H1 (cell line): ENCODE measurements around the gene PPP2R2D. TPM values are rescaled to one million over a fixed set of nuclear protein-coding genes. Genes with fewer than 3 reads are reported as not detected.

Source experiments
- CTCF ChIA-PET: fragments of 300-600 bp; sonication (Branson Sonifier 250); formaldehyde crosslinking; loops from one replicate; lab custom pipeline; 2021; ENCODE audit not compliant: partially characterized antibody; lab: Charles Lee
- POLR2A ChIA-PET: fragments of 300-600 bp; sonication (Branson Sonifier 250); formaldehyde crosslinking; loops from one replicate; lab custom pipeline; 2021; ENCODE audit warnings: inconsistent platforms; ENCODE audit not compliant: partially characterized antibody; lab: Charles Lee
- DNase-seq, 2 experiments: peaks; one replicate each; pipeline versions ENCODE4 v3.0.0 to v3.0.0-alpha.2; 2010 to 2022; ENCODE audit warnings: low spot score in 2 of 2, low read depth in 1 of 2, mixed read lengths in 1 of 2
- FAIRE-seq: peaks from 2 replicates; lab custom pipeline; 2011; peaks lifted over from hg19 to GRCh38; lab: Jason Lieb, UNC
- H2AFZ ChIP-seq: 2 replicates; pipeline ENCODE4 v1.8.1; 2012; ENCODE audit warnings: low read length, inconsistent platforms
- H2AK5ac ChIP-seq: 2 replicates; pipeline ENCODE4 v1.6.1; 2013; ENCODE audit warnings: low read depth, low read length
- H2BK120ac ChIP-seq: replicated peaks from 2 replicates; pipeline ENCODE3; 2013; ENCODE audit warnings: low read depth, low read length, inconsistent platforms
- H2BK12ac ChIP-seq: 2 replicates; pipeline ENCODE4 v1.6.1; 2013; ENCODE audit warnings: low read depth, low read length
- H2BK15ac ChIP-seq: 2 replicates; pipeline ENCODE4 v1.6.1; 2013; ENCODE audit warnings: low read length
- H2BK20ac ChIP-seq: 2 replicates; pipeline ENCODE4 v1.6.1; 2013; ENCODE audit warnings: low read length
- H2BK5ac ChIP-seq: 2 replicates; pipeline ENCODE4 v1.6.1; 2013; ENCODE audit warnings: low read depth, low read length
- H3K14ac ChIP-seq: 2 replicates; pipeline ENCODE4 v1.6.1; 2013; ENCODE audit warnings: inconsistent platforms; ENCODE audit not compliant: insufficient read length
- H3K18ac ChIP-seq: 2 replicates; pipeline ENCODE4 v1.6.1; 2013; ENCODE audit warnings: low read length; ENCODE audit errors: extremely low read depth
- H3K23ac ChIP-seq: 2 replicates; pipeline ENCODE4 v1.6.1; 2013; ENCODE audit warnings: inconsistent platforms; ENCODE audit not compliant: insufficient read length
- H3K23me2 ChIP-seq: 2 replicates; pipeline ENCODE4 v1.6.1; 2013; ENCODE audit warnings: low read depth, low read length
- H3K27ac ChIP-seq: 2 replicates; pipeline ENCODE4 v1.6.1; 2011; ENCODE audit warnings: low read depth, low read length, inconsistent platforms
- H3K27me3 ChIP-seq, 4 experiments: replicated peaks in 1 of 4; 1 replicate in 1 of 4; 2 replicates in 3 of 4; pipeline versions ENCODE4 v1.6.1 to v1.8.1; 2011 to 2013; ENCODE audit warnings: low read length in 3 of 4, mild to moderate bottlenecking in 3 of 4, inconsistent platforms in 2 of 4, mixed read lengths in 2 of 4, moderate library complexity in 1 of 4; ENCODE audit not compliant: control insufficient read depth in 3 of 4, insufficient read depth in 3 of 4; ENCODE audit errors: extremely low read depth in 1 of 4
- H3K36me3 ChIP-seq, 4 experiments: 2 replicates each; pipeline versions ENCODE4 v1.6.1 to v1.8.1; 2011 to 2013; ENCODE audit warnings: mild to moderate bottlenecking in 4 of 4, low read length in 3 of 4, moderate library complexity in 2 of 4, control low read depth in 1 of 4, inconsistent platforms in 1 of 4; ENCODE audit not compliant: insufficient read depth in 4 of 4, control insufficient read depth in 2 of 4
- H3K4ac ChIP-seq: replicated peaks from 2 replicates; pipeline ENCODE3; 2013; ENCODE audit warnings: low read length, low read depth, mixed read lengths, inconsistent platforms; ENCODE audit not compliant: insufficient read length
- H3K4me1 ChIP-seq, 4 experiments: replicated peaks in 1 of 4; 1 replicate in 1 of 4; 2 replicates in 3 of 4; pipeline versions ENCODE4 v1.6.1 to v1.8.1; 2011 to 2013; ENCODE audit warnings: low read length in 3 of 4, inconsistent platforms in 2 of 4, mixed read lengths in 1 of 4; ENCODE audit not compliant: insufficient read depth in 4 of 4, control insufficient read depth in 3 of 4
- H3K4me2 ChIP-seq, 2 experiments: 2 replicates each; pipeline versions ENCODE4 v1.6.1 to v1.8.1; 2011 to 2013; ENCODE audit warnings: low read depth in 2 of 2, low read length in 2 of 2, control low read depth in 1 of 2, inconsistent platforms in 1 of 2, mild to moderate bottlenecking in 1 of 2; ENCODE audit not compliant: insufficient read depth in 1 of 2
- H3K4me3 ChIP-seq, 4 experiments: fragments of 200-600, 300-600 bp in 1 of 4; sonication (generic), shearing (Covaris generic), sonication (Bioruptor Twin) in 1 of 4; 2 replicates each; pipeline versions ENCODE4 v1.5.1 to v1.8.1; 2011 to 2016; ENCODE audit warnings: low read length in 4 of 4, low read depth in 3 of 4, control low read depth in 2 of 4, inconsistent platforms in 2 of 4, mild to moderate bottlenecking in 2 of 4, mixed read lengths in 1 of 4, moderate library complexity in 1 of 4; ENCODE audit not compliant: insufficient read depth in 2 of 4; ENCODE audit errors: extremely low read depth in 1 of 4
- H3K56ac ChIP-seq: replicated peaks from 2 replicates; pipeline ENCODE3; 2013; ENCODE audit warnings: low read depth, mild to moderate bottlenecking, mixed read lengths, low read length, inconsistent platforms; ENCODE audit not compliant: insufficient read length
- H3K79me1 ChIP-seq: 2 replicates; pipeline ENCODE4 v1.6.1; 2013; ENCODE audit warnings: low read depth, low read length, control low read depth
- H3K79me2 ChIP-seq, 2 experiments: 2 replicates each; pipeline versions ENCODE4 v1.6.1 to v1.8.1; 2012 to 2013; ENCODE audit warnings: low read length in 2 of 2, mild to moderate bottlenecking in 2 of 2, inconsistent platforms in 1 of 2; ENCODE audit not compliant: insufficient read depth in 2 of 2, control insufficient read depth in 1 of 2
- H3K9ac ChIP-seq, 4 experiments: replicated peaks in 1 of 4; 1 replicate in 1 of 4; 2 replicates in 3 of 4; pipeline versions ENCODE4 v1.6.1 to v1.8.1; 2011 to 2013; ENCODE audit warnings: low read depth in 3 of 4, low read length in 3 of 4, control low read depth in 2 of 4, mild to moderate bottlenecking in 2 of 4, moderate library complexity in 2 of 4, inconsistent platforms in 1 of 4; ENCODE audit errors: extremely low read depth in 1 of 4
- H3K9me3 ChIP-seq, 2 experiments: 2 replicates each; pipeline versions ENCODE4 v1.6.1 to v1.8.1; 2012 to 2013; ENCODE audit warnings: mild to moderate bottlenecking in 2 of 2, moderate library complexity in 2 of 2, control low read depth in 1 of 2, inconsistent platforms in 1 of 2, low read depth in 1 of 2, low read length in 1 of 2, mixed read lengths in 1 of 2; ENCODE audit not compliant: insufficient read depth in 2 of 2
- H4K20me1 ChIP-seq, 2 experiments: replicated peaks in 1 of 2; 2 replicates each; pipeline versions ENCODE3 to v1.8.1; 2011 to 2013; ENCODE audit warnings: inconsistent platforms in 2 of 2, low read length in 2 of 2, mild to moderate bottlenecking in 1 of 2; ENCODE audit not compliant: insufficient read depth in 2 of 2, control insufficient read depth in 1 of 2
- H4K5ac ChIP-seq: 2 replicates; pipeline ENCODE4 v1.6.1; 2013; ENCODE audit warnings: low read length, low read depth, mixed read lengths, inconsistent platforms; ENCODE audit not compliant: insufficient read length
- H4K8ac ChIP-seq: 2 replicates; pipeline ENCODE4 v1.8.0; 2013; ENCODE audit warnings: mild to moderate bottlenecking, moderate library complexity, low read length, inconsistent platforms; ENCODE audit not compliant: insufficient read depth; ENCODE audit errors: extremely low read depth
- H4K91ac ChIP-seq: replicated peaks from 2 replicates; pipeline ENCODE3; 2013; ENCODE audit warnings: low read length, mixed read lengths, inconsistent platforms; ENCODE audit not compliant: insufficient read length
- ATF2 ChIP-seq: IDR thresholded peaks from 2 replicates; pipeline ENCODE4 v1.6.1; 2012; ENCODE audit warnings: low read length, inconsistent platforms
- BCL11A ChIP-seq, 2 experiments: IDR thresholded peaks; one replicate each; pipeline ENCODE4 v1.6.1; 2011; ENCODE audit warnings: low read depth in 2 of 2, low read length in 2 of 2, mild to moderate bottlenecking in 2 of 2
- GABPA ChIP-seq: IDR thresholded peaks from 2 replicates; pipeline ENCODE4 v1.6.1; 2011; ENCODE audit warnings: mild to moderate bottlenecking, low read length, moderate library complexity, borderline replicate concordance; ENCODE audit not compliant: insufficient read depth
- WGBS, 2 experiments: shearing (Covaris generic) in 1 of 2; methylation state at CpG; one replicate each; pipeline versions ENCODE4 v1.1.6 to v1.1.7; 2013 to 2015; ENCODE audit warnings: low lambda C conversion rate in 2 of 2, mixed read lengths in 2 of 2, inconsistent platforms in 1 of 2, low coverage in 1 of 2, missing lambda C conversion rate in 1 of 2; ENCODE audit not compliant: insufficient replicate concordance in 2 of 2, insufficient coverage in 1 of 2, insufficient read length in 1 of 2; ENCODE audit errors: extremely low coverage in 1 of 2, missing lambda C conversion rate in 1 of 2; 5-methylcytosine and 5-hydroxymethylcytosine counted together
- polyA plus RNA-seq, 7 experiments: library from polyadenylated mRNA; depleted of rRNA in 3 of 7; stranded (reverse) in 5 of 7; unstranded in 2 of 7; fragments of >200 nt in 5 of 7; fragments of 200-250 nt in 2 of 7; gene quantifications; 1 replicate in 5 of 7; 2 replicates in 1 of 7; 4 replicates in 1 of 7; pipeline versions ENCODE4 v1.2.1 to v1.2.3, GENCODE V29; 2011 to 2013; ENCODE audit warnings: missing spikeins in 2 of 7, mixed read lengths in 2 of 7
- total RNA-seq: library from RNA; stranded (reverse); fragmentation: NEBNext Ultra II Directional; extraction: Animal tissue kit (Norgen Biotek cat#: 25700); gene quantifications from 2 replicates; pipeline ENCODE4 v1.2.1, GENCODE V29; 2021

The PPP2R2D gene
- total and polyA plus RNA-seq, 2 of the 8 experiments (the other 6 are each of a cell fraction or from before 2014, with no cell fraction given), result 25.4 to 32.8 TPM

GRCh38 chr10:131902691-131903090 is 1.9 kb downstream of the PPP2R2D start:
- Histone ChIP-seq H3K27me3 (peaks cover 0 to 2% (median 0%) of the 10 kb centered on the region in 4 experiments; a peak in 3 of 7 replicates), H3K23ac (no peak overlapping the region), H4K8ac (no peak overlapping the region), H3K9me3 (no peaks in the 10 kb centered on the region), H3K56ac (no peak overlapping the region), H4K5ac (no peak overlapping the region), H3K36me3 (peaks cover 0 to 8% (median 3%) of the 10 kb centered on the region in 4 experiments; a peak in 2 of 8 replicates), H3K79me1 (peaks cover 4% of the 10 kb centered on the region), H4K91ac (no peak overlapping the region), H3K4me2 (peak overlapping the region; percentile 60 to 74), H3K27ac (no peak overlapping the region), H2AK5ac (no peak overlapping the region), H3K18ac (no peak overlapping the region), H4K20me1 (peaks cover 16 to 25% of the 10 kb centered on the region in 2 experiments), H2AFZ (no peak overlapping the region), H2BK12ac (no peak overlapping the region), H2BK120ac (no peak overlapping the region), H3K4me1 (peaks cover 0 to 4% (median 2%) of the 10 kb centered on the region in 4 experiments; a peak in 4 of 7 replicates), H3K9ac (no peak overlapping the region), H3K79me2 (peaks cover 19 to 59% of the 10 kb centered on the region in 2 experiments), H3K14ac (no peak overlapping the region), H2BK20ac (no peak overlapping the region), H3K23me2 (peaks cover 2% of the 10 kb centered on the region; the same call in 1 of the 2 replicates), H3K4ac (no peak overlapping the region), H2BK5ac (no peak overlapping the region), H3K4me3 (peak overlapping the region in 2 of 4 experiments; percentile 72 to 88; a peak in 2 of 8 replicates), H2BK15ac (no peak overlapping the region)
- CTCF ChIA-PET, result interaction anchor here (0.6 to 1.2 kb wide), 3 partner anchors 11 to 232 kb away, joined by 3 to 5 read pairs (median 4); no protein-coding TSS in a partner anchor
- FAIRE-seq, result no peak
- POLR2A ChIA-PET, result interaction anchor here (3.9 kb wide), 1 partner anchor 11 kb away, joined by 12 read pairs; no protein-coding TSS in a partner anchor
- no peak for DNase-seq
- 92% methylated on average over 9 of the region's 9 CpGs; no CpG with 5 or more reads in 1 of the 2 experiments for WGBS, 2 experiments
- TF ChIP-seq BCL11A (IDR thresholded peaks at IDR 0.05; ENCODE audit: low read depth in 2 of 2, low read length in 2 of 2) (no peak), ATF2 (no peak), GABPA (no peak)
